HG03196 (cell line): ENCODE results near the gene ENTPD1.
A peak's percentile ranks its signal among the peaks of the same experiment; 100 is the strongest.
"Not testable (repeated sequence)": the region's sequence is repeated elsewhere in the genome, so short reads cannot be mapped to it uniquely, and the experiment has no call there.

Source experiments
- ATAC-seq: cut with Tn5 transposase; IDR thresholded peaks from one replicate; pipeline ENCODE4 v1.9.1; 2021; ENCODE audit not compliant: unreplicated experiment

ENTPD1 gene, protein sequence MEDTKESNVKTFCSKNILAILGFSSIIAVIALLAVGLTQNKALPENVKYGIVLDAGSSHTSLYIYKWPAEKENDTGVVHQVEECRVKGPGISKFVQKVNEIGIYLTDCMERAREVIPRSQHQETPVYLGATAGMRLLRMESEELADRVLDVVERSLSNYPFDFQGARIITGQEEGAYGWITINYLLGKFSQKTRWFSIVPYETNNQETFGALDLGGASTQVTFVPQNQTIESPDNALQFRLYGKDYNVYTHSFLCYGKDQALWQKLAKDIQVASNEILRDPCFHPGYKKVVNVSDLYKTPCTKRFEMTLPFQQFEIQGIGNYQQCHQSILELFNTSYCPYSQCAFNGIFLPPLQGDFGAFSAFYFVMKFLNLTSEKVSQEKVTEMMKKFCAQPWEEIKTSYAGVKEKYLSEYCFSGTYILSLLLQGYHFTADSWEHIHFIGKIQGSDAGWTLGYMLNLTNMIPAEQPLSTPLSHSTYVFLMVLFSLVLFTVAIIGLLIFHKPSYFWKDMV

DNA sequence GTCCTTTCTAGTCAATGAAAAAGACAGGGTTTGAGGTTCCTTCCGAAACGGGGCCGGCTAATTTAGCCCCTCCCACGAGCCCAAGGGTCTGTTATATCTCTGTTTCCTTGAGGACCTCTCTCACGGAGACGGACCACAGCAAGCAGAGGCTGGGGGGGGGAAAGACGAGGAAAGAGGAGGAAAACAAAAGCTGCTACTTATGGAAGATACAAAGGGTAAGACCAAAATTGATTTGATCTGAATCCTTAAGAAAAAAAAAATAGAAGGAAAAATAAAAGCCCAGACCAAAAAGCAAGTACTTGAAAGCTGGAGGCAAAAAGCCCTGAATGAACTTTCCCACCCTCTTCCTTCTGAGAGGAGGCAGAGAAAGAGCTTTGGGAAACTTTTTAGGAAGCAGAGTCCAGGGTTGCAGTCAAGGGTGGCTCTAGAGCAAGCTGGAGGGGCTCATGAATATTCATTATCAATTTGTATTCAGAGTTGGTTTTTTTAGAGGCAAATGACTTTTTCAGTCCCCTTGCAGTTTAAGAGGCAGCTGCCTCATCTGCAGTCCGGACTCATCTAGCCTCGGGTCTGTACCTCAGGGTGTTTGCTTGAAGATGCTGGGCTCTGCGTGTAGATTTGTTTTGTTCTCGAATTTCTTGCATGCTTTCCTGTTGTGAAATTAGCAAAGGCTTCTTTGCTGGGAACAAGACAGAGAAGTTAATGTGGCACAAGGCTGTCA, at the start of gene ENTPD1:
TSS of gene ENTPD1 (plus strand) at position 123 of the 721 bp plus-strand sequence. CDS start at position 200, 77 bp downstream.
- ATAC-seq, result no peak

DNA sequence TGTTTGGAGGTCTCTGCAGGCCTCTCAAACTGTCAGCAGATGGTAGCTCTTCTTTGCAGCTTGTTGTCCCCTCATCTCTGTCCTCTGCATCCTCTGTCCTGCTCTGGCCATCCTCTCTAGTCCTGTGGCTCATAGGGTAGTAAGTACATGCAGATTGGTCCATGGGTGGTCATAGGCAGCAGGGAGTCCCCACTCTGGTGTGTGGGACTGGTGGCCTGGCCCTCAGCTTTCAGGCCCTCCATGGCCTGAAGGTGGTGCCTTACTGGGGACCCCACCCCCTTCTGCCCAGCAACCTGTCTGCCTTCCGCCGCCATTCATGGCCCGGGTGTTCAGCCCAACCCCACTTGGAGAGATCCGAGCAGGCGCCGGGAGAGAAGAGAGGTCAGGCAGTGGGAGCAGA, 49.4 kb upstream of the ENTPD1 start:
- no peak for ATAC-seq

DNA sequence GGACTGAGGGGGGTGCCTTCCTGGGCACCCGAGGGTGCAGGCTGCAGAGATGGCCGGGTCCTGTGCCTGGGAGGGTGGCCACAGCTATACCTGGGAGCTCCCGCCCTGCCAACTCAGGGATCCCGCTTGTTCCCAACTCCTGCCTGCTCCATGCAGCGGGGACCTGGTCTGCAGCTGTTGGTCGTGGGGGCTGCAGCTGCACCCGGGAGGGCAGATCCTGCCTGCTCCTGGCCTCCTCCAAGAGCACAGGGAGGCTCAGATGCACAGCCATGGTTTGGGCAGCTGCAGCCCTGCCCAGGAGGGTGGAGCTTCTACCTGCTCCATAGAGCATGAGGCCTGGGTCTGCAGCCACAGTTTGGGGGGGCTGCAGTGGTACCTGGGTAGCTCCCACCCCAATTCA, 49.0 kb upstream of the ENTPD1 start:
- no peak for ATAC-seq

DNA sequence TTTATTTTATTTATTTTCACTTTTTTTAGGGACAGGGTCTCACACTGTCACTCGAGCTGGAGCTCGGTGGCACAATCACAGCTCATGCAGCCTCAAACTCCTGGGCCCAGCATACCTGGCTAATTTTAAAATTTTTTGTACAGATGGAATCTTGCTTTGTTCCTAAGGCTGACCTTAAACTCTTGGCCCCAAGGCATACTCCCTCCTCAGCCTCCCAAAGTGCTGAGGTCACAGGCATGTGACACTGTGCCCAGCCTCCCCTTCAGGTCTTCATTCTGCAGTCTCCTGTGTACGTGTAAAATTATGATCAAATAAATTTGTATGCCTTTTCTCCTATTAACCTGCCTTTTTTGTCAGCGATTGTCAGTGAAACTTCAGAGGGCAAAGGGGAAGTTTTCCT, 44.5 kb upstream of the ENTPD1 start:
- ATAC-seq, result no peak

DNA sequence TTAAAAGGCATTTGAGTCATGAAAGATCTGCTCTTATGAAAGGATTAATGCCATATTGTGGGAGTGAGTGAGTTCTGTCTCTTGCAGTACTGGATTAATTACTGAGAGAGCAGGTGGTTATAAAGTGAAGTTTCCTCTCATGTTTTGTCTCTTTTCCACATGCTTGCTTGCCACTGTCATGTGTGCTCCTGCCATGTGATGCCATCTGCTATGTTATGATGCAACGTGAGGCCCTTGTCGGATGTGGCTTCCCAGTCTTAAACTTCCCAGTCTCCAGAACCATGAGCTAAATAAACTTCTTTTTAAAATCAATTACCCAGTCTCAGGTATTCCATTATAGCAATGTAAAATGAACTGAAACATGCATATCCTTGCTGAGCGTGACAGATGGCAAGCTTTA, 39.5 kb upstream of the ENTPD1 start:
- no peak for ATAC-seq

DNA sequence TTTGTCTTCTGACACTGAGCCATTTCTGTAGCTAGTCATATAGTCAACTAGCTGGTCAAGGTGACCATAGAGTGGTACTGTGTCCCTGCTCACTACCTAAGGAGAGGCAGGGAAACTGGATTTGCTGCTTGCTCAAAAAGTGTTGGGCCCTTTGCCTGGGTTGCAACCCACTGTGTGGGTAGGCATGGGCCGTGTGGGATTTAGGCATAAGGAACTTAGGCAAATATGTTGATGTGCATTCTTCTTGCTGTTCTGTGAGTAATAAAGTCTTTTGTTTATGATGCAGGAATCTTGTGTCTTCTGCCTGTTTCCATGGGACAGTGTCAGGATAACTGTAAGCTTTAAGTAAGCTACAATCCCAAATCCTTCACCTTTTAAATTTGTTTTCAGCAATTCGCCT, 39.1 kb upstream of the ENTPD1 start:
- ATAC-seq, result no peak

DNA sequence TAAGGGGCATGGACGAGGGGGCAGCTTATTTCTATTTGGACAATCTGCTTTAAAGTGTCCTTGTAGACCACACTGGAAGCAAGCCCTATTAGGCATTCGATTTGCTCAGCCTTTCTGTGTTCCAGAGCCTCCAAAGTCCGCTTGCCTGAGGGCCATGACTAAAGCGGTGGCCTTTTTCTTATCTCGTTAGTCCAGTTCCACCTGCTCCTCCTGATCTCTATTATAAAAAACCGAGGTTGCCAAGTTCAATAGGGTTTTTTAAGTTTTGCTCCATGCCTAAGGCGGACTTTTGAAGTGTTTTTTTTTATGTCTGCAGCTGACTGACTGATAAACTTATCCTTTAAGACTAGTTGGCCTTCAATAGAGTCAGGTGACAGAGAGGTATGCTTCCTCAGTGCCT, 35.2 kb upstream of the ENTPD1 start:
- ATAC-seq, result not testable (repeated sequence)

DNA sequence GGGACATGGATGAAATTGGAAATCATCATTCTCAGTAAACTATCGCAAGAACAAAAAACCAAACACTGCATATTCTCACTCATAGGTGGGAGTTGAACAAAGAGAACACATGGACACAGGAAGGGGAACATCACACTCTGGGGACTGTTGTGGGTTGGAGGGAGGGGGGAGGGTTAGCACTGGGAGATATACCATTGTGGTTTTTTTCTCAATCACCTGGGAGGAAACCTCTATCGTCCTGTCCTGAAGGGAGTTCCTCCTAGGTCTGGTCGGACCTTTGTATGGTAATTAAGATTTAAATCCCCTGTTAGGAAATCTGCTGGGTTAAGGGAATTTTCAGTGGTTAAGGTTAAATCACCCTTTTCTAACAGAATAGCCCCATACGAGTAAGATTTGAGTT, 33.5 kb upstream of the ENTPD1 start:
- not testable (repeated sequence) for ATAC-seq

DNA sequence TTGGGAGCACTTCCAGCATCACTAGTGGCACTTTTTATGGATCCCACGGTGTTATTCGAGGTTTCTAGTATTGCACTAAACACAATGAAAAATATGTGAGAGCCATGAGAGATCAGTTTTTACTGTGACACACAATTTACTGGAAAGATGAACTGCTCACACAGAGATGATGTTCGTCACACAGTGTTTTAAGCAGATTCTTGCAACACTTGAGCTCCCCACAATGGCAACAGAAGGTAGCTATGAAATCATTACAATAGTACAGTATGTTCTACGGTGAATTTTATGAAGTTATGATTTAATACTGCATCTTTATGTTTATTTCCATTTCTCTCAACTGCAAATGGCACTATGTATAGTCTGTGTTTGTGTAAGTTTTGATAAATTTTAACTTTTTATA, 27.4 kb upstream of the ENTPD1 start:
- no peak for ATAC-seq

DNA sequence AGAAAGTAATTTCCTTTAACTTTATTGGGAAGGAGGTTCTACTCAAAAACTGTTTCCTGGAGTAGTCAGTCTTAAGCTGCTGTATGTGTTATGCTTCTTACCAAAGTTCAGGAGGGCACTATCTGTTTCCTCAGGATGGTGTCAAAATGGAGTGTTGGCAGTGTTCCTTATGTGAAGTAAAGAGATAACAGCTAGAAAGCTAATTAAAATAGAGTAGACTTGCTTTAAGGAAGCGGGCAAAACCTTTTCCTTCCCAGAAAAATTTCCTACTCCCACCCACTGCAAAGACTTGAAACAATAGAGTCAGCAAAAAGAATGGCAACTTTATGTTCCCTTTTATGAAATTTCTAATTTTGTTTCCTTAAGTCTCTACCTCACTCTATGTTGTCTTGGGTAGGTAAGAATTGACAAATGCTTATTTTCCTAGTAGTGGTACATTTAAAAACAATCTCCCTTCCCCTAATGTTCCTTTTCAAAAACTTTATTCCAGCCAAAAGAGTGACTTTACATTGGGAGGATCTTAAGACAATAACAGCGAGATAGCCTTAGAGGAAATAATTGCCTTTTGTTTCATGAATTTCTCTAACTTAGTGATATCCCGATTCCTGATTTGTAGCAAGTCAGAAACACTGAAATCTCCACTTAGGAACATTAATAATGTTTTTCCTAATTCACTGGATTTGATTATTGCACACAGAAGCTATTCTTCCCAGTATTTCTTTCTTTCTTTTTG, 26.5 kb upstream of the ENTPD1 start:
- no peak for ATAC-seq

DNA sequence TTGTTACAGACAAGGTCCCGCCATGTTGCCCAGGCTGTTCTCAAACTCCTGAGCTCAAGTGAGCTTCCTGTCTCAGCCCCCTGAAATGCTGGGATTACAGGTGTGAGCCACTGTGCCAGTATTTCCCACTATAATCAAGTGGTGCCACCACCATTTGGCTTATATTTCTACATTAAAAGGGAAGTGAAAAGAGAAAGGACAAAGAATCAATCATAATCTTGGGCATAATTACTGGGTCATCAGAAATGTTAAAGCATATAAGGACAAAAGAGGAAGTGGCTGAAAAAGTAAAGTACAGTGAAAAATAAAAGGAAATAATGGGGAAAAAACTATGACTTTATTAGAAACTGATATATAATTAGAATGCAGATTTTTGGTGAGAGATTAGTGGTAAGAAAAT, 25.7 kb upstream of the ENTPD1 start:
- ATAC-seq, result no peak

DNA sequence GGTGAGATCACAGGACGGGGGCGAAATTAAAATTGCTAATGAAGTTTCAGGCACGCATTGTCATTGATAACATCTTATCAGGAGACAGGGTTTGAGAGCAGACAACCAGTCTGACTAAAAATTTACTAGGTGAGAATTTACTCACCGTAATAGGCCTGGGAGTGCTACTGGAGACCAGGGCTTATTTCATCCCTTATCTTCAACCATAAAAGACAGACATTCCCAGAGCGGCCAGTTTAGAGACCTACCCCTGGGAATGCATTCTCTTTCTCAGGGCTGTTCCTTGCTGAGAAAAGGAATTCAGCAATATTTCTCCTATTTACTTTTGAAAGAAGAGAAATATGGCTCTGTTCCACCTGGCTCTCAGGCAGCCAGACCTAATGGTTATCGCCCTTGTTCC, 23.1 kb upstream of the ENTPD1 start:
- ATAC-seq, result not testable (repeated sequence)

DNA sequence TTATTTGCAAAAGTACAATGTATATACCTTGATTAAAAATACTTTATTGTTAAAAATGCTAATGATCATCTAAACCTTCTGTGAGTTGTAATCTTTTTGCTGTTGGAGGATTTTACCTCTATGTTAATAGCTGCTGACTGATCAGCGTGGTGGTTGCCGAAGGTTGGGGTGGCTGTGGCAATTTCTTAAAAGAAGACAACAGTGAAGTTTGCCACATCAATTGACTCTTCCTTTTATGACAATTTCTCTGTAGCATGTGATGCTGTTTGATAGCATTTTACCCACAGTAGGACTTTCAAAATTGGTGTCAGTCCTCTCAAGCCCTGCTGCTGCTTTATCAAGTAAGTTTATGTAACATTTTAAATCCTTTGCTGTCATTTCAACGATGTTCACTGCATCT, 16.9 kb upstream of the ENTPD1 start:
- no peak for ATAC-seq

DNA sequence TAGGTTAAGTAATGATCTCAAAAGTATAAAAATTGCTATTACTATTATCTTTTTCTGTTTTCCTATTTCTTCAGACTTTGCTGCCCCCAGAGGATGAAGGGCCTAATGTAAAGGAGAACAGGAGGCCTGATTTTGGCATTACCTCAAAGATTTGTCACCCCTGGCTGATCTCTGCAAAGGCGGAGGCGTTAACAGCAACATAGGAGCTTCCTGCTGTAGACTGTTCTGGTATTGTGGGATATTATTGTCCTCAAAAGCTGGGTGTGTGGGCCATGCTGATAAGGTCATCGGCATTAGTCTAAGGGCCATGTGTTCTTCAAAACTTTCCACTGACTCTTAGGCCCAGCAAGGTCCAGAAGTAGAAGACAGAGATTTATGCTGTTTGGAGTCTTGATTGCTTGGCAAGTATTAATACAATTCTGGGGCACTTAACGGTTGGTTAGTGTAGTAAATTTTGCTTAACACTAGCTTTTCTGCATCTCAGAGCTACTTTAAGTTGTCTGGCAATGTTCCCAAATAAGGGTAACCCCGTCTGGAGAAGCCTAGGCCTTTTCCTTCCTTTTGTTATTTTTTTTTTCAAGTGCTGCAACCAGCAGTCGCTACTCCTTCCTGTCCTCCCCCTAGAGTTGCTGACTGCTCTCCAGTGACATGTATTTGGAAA, 14.0 kb upstream of the ENTPD1 start:
- ATAC-seq, result no peak

DNA sequence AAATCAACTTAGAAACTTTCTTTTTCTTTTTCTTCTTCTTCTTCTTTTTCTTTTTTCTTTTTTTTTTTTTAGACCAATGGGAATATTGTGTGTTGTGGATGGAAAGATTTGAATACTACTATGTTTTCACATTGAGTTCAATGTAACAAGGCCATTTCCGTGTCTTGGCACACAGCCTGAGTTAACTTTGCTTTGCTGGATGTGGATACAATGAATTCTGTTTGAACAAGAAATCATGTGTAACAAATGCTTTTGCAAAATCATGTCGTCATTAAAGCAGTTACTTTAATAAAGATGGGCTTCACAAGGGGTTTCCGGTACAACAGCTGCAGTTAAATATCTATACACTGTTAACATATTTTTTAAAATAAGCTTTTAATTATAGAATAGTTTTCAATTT, 13.5 kb upstream of the ENTPD1 start:
- no peak for ATAC-seq

DNA sequence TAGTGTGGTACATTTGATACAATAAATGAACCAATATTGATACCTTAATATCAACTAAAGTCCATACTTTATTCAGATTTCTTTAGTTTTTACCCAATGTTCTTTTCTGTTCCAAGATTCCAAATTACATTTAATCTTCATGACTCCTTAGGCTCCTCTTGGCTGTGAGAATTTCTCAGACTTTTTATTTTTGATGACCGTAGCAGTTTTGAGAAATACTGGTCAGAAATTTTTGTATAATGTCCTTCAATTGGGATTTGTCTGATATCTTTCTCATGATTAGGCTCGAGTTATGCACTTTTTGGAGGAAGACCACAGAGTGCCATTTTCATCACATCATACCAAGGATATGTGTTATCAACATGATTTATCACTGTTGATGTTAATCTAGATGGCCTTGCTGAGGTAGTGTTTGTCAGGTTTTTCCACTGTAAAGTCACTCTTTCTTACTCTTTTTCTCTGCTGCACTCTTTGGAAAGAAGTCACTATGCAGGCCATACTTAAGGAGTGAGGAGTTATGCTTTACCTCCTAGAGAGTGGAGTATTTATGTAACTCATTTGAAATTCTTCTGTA, 12.9 kb upstream of the ENTPD1 start:
- ATAC-seq, result no peak

DNA sequence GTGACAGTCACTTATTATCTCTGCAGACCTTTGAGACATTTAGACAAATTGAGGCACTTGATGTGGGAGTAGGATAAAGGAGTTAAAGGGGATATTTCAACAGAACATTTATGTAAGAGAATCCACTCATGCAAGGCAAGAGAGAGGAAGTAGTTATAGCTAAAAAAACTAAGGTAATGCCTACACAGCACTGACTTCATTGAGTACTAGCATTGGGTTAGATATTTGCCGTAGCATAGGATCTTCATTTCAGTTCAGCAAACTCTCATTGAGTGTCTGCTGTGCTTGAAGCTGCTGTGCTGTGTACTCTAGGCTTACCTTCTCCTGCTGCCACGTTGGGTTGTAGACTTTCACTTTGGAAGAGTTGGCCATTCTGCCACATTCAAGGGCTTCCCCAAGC, 10.5 kb upstream of the ENTPD1 start:
- no peak for ATAC-seq

DNA sequence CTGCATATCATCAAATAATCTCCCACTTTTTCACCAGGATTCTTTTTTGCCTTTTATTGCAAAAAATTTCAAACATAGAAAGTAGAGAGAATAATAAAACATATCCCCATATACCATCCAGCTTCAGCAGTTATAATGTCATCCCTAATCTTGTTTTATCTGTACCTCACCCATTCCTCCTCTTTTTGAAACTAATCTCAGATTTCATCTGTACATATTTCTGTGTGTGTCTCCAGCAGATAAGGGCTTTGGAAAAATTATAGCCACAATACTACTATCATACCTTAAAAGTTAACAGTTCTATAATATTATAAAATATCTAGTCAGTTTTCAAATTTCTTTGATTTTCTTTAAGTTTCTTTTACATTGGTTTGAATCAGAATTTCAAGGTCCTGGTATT, 7.6 kb upstream of the ENTPD1 start:
- no peak for ATAC-seq

DNA sequence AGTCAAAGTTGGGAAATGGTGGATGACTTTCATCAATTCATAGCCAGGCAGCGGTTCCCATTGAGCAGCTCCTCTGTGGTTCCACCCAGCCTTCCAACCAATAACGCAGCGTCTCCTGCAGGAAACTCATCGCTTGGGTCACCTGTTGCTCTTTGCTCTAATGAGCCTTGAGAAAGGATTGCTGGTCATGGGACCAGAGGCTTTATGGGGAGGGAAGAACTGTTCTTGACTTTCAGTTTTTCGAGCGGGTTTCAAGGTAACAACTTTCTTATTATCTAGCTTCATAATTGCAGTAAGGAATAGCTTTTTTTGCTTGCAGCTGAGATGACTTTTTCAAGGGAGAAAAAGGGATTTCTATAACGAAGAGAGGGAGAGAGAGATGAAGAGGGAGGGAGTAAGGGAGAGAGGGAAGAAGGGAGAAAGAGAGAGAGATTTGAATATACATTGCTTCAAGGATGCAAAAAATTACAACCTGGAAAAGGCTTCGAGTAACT, 405 bp upstream of the ENTPD1 start:
- ATAC-seq, result peak; percentile 29

DNA sequence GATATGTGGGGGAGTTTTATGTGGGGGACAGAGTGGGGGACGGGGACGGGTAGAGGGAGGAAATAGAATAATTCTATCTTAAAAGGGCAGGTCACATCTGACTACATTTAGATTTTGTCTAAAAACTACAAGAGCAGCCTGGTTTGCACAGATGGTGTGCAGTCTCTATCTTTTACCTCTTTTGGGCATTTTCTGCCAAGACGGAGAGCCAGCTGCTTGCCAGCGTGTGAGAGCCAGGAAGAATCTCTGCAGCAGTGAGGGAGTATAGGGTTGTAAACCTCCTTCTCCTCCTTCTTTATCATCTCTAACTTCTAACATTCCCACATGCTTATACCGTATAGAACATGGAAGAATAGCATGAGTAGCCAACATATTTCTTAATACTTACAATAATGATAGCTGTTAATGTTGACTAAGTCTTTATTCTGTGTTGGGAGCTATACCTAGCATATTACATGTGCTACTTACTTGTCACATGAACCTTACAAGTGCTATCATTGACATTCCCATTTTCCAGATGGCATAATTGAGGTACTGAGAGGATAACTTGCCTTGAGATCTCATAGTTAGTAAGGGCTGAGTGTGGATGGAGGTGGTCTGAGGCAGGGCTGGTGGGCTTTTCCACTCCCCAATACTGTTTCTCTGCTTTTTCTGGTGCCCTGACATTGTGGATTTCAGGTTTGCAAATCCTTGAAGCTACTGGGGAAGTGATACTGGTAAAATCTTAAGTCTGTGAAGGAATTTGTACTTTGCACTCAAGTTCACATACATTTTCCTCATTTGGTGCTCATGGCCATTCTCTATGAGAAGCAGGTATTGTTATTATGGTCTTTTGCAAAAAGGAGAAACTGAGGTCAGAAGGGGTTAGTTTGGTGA, 1.1 kb downstream of the ENTPD1 start:
- ATAC-seq, result no peak
